GM18861 (cell line): ENCODE measurements around the gene MACROD2.

ENCODE experiments used
- ATAC-seq: cut with Tn5 transposase; IDR thresholded peaks from one replicate; pipeline ENCODE4 v1.9.1; 2021; ENCODE audit not compliant: unreplicated experiment

Gene MACROD2

GRCh38 chr20:14569641-14570040 is 574.3 kb downstream of the MACROD2 start:
- ATAC-seq = no peak

DNA sequence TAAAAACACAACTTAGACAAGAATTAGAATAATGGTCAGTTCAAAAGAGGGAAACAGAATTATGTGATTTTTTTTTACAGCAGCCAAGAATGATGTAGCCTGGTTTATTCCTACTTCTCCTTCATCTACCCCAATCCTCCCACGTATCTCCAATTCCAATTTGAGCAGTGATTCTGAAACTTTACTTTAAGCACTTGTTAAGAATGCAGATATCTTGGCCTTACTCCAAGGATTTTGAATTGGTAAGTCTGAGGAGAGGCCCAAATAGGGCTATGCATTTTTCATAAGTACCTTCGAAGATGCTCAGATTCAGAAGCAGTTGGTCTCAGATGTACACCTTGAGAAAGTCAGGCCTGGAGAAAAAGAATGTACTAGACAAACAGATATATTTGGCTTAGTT is 575.5 kb downstream of the MACROD2 start:
- no peak for ATAC-seq

- ATAC-seq = no peak
Observed at GRCh38 chr20:14573676-14574075, 578.4 kb downstream of the MACROD2 start.

- no peak for ATAC-seq
Observed at GRCh38 chr20:14576196-14576877, 581.0 kb downstream of the MACROD2 start.

- no peak for ATAC-seq
Observed at GRCh38 chr20:14580418-14581074, 585.2 kb downstream of the MACROD2 start.

DNA sequence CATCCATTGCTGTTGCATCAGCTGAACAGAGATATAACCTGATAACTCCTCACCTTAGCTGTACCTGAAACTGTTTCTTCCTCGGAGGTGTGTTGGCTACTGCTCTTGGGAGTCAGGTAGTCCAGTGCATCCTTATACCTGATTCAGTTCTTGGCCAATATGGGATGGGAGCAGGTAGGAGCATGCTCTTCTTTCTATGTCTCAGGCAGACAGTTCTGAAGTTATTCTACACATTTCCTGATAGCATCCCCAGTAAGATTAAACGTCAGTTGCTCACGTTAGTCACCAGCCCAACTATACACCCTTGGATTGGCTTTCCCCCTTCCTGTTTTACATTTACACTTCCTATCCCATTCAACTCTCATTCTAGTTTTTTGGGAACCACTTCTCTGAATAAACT is 586.4 kb downstream of the MACROD2 start:
- no peak for ATAC-seq

DNA sequence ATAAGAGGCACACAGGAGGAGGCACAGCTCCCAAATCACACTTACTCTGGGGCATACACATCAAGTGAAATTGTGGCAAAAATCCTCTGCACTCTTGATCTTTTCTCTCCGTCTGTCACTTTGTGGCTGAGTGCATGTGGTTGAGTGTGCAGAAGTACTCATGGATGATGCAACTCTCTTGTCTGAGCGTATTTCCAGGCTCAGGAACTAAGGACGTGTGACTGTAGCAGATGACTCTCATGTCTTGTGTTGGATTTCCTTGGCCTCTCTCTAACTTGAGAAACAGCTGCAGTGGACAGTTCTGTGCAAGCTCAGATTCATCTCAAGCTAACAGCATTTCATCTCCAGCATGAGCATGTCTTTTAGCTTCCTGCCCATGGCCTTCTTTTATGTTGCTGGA is 587.5 kb downstream of the MACROD2 start:
- ATAC-seq = no peak

DNA sequence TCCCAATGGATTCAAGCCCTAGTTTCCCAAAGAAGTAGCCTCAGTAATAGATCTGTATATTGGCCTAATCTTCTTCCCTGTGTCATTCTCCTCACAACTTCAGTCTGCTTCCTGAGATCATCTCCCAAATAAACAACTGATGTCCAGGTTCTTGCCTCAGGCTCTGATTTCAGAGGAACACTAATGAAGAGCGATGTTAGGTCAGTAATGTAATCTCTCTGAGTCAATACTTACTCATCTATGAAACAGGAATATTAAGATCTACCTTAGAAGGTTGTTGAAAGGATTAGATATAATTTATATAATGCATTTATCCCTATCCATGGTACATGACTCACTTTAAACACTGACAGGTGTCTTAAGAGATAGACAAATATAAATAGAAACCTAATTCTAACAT is 588.1 kb downstream of the MACROD2 start:
- ATAC-seq = no peak

- no peak for ATAC-seq
Observed at GRCh38 chr20:14589383-14589782, 594.1 kb downstream of the MACROD2 start.

DNA sequence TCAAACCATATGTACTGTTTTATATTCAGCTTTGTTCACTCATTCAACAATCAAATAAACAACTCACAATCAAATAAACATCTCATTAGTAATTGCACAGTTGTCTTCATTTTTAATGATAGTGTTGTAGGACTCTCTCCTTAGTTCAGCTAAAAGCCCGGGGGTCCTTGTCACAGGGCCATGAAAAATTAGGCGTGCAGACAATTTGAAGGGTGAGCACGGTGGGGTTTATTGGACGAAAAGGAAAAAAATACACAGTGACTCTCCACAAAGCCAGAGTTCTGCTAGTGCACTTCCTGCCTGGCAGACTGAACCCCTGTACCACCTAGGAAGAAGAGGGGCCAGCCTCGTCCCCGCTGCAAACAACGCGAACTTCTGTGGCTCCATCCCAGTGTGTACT is 599.7 kb downstream of the MACROD2 start:
- ATAC-seq = no peak

- no peak for ATAC-seq
Observed at GRCh38 chr20:14597206-14597715, 601.9 kb downstream of the MACROD2 start.

GRCh38 chr20:14599613-14600012 is 604.3 kb downstream of the MACROD2 start:
- no peak for ATAC-seq

DNA sequence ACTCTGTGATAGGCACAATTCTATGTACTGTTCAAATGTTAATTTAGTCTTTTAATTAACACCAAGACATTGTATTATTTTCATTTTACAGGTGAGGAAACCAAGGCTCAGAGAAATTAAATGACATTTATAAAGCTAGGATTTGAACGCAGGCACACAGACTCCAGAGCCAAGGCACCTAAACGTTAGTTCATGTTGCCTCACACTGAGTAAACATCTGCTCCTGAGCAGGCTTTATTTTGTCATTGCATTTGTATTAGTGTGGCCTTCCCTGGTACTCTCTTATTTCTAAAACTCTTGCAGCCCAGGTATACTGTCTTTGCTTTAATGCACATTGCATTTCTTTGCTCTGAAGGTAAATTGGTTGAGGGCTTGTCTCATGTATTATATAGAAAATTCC is 605.2 kb downstream of the MACROD2 start:
- no peak for ATAC-seq

DNA sequence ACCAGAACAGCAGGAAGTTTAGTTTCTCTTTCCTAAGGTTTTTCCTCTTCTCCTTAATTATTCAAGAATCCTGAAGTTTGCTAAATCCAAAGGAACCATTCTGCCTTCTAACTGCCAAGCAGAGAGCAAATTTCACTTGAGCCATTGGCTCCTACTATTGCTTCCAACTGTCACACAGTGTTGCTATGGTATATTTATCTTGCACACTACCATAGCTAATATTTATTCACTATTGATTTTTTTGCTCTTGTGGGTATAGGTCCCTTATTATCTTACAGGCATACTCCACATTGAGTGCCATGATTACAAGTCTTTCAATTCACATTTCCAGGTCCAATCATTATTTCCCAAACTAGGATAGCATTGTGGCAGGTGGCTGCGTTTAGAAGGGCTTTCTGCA is 608.8 kb downstream of the MACROD2 start:
- no peak for ATAC-seq

DNA sequence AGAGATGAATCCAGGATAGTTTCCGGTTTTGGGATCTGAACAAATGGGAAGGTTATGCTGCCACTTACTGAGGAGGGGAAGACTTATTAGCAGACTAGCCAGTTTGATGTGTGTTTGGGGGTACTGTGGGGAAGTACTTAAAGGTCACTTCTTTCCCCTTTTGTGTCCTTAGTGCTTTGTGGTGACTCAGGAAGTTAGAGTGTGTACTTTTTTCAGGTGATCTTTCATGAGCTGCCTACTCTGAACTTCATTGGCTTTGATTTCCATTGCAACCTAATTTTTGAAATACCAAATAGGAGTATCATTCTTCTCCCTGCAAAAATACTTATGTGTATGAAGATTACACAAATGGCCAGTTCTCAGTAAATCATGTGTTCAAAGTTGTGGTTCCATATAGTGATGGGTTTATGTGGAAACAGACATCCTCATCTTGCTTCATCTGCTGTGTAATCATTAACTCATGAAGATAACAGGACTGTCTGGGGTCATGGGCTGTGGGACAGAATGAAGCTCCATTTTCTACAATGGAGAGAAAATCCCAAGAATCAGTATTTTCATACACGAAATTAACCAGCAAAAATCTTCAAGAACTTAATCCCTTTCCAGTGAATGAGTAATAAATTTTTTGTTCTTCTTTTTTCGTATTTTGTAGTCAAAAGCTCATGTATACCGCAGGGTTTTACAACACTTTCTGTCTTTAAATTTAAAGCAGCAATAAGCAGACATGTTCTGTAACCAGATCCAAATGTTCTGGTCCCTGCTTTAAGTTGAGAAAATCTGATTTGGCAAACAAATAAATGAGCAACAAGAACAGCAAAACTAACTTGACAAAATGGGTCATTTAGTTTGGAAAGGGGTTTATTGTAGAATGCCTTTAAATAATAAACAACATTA is 614.3 kb downstream of the MACROD2 start:
- ATAC-seq = no peak

DNA sequence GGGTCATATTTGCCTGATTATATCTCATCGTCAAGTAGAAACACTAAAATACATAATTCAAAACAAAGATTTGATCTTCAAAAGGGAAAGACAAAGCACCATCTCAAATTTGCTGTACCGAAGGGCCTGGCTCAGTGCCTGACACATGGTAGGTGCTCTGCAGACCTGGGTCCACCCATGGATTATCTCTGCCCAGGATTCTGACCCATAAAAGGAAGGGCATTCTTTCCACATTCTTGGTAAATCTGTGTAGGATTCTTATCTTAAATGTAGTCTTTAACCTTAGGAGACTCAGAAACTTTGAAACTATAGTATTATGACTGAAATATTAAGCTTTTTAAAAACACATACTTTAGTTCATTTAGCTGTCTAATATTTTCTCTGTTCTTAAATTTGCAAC is 616.2 kb downstream of the MACROD2 start:
- no peak for ATAC-seq

DNA sequence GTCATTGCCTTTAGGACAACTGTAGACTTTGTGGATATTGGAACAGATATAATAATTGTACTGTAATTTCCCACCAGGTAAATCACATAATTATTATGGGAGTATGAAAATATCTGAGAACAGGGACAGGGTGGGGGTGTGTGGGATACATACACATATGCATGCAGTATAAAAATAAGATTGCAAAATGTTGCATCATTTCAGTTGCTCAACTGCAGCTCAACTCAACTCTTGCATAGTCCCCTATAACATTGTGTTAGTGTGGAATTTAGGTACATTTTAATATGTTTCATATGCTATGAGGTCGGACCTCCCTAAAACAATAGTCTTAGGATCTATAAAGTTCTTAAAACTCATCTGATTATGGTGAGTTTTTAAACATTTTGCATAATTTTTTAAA is 617.1 kb downstream of the MACROD2 start:
- ATAC-seq = no peak

DNA sequence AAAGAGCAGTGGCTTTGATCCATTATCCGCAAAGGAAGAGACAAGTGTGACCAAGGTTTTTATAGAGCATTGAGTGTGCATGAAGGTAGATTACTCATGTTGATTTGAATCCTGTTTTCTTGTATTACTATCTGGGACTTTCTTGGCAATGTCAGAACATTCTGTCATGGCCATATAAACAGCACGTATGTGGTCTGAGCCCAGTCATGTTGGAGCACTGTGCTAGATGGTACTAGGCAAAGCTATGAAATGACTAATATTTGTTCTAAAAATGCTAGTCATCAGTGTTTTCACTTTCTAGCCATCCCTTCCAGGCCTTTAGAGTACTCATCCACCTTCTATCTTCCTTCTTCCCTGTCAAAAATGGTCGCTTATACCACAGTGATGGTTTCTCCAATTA is 620.7 kb downstream of the MACROD2 start:
- ATAC-seq = no peak

GRCh38 chr20:14617123-14617522 is 621.8 kb downstream of the MACROD2 start:
- no peak for ATAC-seq

DNA sequence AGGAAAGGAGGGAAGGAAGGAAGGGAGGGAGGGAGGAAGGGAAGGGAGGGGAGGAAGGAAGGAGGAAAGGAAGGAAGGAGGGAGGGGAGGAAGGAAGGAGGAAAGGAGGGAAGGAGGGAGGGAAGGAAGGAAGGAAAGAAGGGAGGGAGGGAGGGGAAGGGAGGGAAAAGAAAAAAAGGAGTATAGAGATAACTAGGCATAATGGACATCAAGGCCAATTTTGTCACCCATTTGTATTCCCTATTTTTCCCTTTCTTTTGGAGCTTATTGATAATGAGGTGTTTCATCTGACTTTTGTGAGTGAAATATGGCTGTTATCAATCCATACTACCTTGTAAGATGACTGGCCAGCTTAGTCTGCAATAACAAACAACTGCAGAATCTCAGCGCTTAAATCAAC is 624.1 kb downstream of the MACROD2 start:
- no peak for ATAC-seq

GRCh38 chr20:14622796-14623195 is 627.5 kb downstream of the MACROD2 start:
- no peak for ATAC-seq

DNA sequence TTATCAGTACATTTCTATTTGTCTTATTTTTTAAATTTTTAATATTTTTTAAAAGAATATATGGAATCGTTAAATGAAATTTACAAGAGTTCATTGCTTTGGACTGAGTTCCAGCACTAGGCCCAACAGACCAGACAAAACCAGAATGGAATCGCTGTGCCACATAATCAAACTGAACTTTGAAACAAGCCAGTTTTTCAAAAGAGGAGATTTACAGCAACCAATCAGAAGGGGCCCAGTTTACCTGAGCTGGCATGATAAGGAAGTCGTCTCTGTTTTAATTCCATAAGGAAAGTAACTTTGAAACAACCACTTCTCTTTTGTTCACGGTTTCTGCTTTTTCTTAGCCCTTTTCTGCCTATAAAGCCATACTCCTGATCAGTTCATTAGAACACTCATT is 635.7 kb downstream of the MACROD2 start:
- no peak for ATAC-seq
